ENCODE data around the gene DSC1.

The DSC1 gene

DNA sequence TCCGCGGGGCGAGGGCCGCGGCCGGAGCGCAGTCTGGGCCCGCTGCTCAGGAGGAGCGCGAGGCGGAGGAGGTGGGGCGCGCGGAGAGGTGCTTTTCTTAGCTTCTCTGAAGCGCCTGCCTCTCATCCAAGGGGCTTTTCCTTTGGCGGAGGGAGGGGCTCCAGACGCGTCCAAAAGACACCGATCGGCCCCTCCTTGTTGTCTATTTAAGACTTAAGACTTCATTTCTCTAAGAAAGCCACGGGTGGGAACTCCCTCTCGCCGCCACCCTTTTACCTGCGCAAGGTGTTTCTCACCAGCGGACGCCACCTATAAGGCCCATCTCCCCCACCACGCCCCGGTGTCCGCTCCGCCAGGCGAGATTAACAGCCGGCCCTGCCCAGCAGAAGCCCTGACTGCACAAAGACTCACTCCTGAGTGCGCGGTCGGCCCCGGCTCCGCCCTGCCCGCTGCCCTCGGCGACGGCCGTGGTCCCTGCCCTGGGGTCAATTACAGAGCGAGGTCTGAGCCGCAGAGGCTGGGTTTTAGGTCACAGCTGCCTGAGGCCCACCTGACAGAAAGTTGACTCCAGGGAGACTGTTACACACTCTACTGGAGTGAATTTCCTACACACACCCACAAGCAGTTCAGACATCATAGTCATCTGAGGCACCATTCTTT is 60.5 kb downstream of the DSC1 start, which contains the start of gene DSC2:
TSS of gene DSC2 (minus strand) at position 397 of the 660 bp plus-strand sequence. CDS start 450 bp downstream, outside the sequence.
- TF ChIP-seq, protein P1, sequence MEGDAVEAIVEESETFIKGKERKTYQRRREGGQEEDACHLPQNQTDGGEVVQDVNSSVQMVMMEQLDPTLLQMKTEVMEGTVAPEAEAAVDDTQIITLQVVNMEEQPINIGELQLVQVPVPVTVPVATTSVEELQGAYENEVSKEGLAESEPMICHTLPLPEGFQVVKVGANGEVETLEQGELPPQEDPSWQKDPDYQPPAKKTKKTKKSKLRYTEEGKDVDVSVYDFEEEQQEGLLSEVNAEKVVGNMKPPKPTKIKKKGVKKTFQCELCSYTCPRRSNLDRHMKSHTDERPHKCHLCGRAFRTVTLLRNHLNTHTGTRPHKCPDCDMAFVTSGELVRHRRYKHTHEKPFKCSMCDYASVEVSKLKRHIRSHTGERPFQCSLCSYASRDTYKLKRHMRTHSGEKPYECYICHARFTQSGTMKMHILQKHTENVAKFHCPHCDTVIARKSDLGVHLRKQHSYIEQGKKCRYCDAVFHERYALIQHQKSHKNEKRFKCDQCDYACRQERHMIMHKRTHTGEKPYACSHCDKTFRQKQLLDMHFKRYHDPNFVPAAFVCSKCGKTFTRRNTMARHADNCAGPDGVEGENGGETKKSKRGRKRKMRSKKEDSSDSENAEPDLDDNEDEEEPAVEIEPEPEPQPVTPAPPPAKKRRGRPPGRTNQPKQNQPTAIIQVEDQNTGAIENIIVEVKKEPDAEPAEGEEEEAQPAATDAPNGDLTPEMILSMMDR (IDR thresholded peaks at IDR 0.05): no peak

DNA sequence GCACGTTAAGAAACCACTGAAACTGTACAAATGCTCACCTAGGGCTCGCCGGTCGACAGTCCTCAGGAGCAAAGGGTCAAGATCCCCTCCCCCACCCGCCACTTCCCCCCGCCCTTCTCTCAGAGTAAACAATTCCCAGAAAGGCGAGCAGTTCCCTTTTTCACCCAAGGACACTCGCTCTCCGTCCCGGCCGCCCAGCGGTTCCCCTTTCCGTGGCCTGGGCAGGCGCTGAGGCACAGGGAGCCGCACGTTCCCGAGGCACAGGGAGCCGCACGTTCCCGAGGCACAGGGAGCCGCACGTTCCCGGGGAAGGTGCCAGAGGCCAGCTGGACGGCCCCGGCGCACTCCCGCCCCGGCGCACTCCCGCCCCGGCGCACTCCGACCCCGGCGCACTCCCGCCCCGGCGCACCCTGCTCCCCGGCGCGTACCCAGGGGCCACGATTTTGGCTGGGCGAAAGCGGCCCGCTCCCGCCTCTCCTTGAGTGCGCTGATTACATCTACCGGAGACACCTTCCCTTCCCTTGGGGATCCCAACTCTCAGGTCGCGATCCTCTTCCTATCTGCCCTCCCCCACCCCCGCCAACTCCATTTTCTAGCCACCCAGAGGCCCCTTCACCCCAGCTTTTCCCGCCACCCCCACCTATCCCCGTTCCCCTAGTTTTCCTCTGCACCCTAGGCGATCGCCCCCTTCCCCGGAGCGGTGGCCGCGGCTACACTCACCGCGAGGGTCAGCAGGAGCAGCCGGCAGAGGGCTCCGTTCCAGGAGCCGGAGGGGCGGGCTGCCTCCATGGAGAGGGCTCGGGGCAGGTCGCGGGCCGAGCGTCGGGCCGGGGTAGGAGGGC is 61.3 kb downstream of the DSC1 start:
- TF ChIP-seq, protein P1 (IDR thresholded peaks at IDR 0.05): peak; percentile 32; the same call in 1 of the 2 replicates

DNA sequence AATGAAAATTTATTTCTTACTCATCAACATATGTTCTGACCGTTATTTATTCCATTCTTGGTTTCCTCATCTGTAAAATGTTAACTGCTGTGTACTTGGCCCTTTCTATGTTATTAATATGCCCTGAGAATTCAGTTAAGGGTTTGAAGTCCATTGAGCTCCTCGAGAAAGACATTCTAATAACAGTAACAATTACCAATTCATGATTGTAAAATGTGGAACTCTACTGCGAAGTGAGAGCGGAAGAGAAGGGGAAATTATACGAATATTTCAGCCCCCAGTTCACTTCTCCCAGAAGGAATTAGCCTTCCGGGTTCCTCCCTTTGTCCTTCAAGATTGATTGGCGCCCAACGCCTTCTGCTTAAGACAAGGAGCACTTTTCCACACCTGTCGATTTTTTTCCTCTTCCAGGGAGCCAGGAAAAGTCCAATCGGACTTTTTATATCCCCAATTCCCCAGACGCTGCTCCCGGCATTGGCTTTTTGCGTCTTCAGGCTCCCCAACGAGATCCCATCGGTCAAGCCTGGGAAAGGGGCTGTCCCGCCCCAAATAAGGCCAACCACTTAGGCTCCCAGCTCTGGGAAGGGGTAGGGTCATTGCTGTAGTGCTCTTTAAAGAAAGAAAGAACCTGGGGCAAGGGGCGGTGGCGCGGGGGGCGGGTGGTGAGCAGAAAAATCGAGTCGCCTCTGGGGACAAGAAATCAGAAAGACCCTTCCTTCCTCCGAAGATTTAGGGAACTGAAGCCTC is 62.0 kb downstream of the DSC1 start:
- TF ChIP-seq, protein P1 (IDR thresholded peaks at IDR 0.05): no peak

DNA sequence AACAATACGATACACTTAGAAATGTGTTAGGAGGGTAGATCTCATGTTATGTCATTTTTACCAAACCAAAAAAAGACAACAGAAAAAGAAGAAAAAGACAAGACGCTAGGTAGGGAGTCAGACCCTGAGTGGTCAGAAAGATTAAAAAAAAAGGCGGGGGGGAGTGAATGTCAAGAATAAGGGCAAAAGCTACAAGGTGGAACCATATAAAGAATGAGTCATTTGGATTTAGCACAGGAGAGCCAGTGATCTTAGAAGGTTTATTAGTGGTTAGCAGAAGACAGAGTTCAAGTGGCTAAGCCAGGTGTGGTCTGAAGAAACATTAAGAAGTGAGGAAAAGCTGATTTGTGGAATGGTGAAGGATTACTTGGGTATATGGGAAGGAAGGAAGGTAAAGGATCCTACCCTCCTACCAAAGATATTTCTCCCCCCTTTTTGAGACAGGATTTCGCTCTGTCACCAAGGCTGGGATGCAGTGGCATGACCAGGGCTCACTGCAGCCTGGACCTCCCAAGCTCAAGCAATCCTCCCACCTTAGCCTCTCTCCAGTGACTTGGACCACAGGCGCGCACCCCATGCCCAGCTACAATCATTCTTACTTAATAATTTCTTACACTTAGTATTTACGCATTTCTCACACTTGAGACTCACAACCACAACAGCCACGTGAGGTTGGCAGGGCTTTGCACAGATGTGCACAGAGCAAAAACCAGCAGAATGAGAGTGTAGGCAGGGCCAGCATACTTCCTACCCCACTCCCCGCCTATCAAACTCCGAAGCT is 63.0 kb downstream of the DSC1 start:
- TF ChIP-seq, protein P1 (IDR thresholded peaks at IDR 0.05): no peak

DNA sequence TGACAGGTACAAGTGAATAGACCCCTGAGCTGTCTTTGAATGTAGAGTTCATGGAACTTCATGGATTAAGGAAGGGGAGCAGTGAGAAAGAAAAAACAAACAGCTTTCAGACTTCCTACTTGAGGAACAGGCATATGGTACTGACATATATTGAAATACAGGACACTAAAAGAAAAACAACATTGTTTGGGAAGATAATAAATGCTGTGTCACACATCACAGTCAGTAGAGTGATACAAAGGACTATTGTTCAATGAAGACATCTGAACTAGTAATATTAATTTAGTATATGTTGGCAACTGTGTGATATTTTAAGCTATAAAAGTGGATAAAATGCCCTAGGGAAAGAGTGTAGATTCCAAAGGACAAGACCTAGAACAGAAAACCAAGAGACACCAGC is 63.8 kb downstream of the DSC1 start:
- TF ChIP-seq, protein P1 (IDR thresholded peaks at IDR 0.05): no peak

DNA sequence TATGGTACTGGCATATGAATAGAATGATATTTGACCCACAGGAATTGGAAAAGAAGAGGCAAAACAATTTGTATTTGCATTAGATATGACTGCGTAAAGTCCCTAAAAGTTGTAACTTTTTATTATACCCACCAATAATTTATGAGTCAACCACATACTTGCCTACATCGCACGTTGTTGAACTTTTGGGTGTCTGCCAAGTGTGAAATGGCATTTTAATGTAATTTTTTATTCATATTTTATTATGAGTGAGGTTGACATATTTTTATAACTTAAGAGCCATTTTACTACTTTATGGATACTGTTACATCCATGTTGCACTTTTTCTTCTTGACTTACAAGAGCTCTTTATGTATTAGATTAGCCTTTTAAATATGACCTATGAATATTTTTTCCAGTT is 65.0 kb downstream of the DSC1 start:
- TF ChIP-seq, protein P1 (IDR thresholded peaks at IDR 0.05): no peak

DNA sequence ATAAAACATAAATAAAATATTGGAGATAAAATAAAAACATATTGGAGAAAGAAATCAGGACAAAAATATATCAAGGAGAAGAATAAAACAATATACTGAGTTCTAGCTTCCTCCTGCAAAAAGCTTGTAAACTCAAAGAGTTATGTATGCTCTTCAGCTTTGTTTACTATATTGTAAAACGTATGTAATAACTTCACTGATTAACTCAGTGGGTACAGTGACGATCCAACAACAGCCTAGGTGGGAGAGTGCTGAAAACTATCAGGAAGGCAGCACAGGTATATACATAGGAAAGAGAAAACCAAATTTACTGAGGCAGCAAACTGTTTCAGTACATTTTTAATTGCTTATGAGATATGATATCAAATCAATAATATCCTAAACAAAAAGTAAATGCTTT is 68.8 kb downstream of the DSC1 start:
- TF ChIP-seq, protein P1 (IDR thresholded peaks at IDR 0.05): no peak
